CD4-positive, alpha-beta T cell treated with Interleukin-2 at 100 ng/mL for 4 hours (primary cell): ENCODE results near the gene CLASP1.
A peak's percentile ranks its signal among the peaks of the same experiment; 100 is the strongest.

ENCODE experiments used
- DNase-seq: peaks from one replicate; pipeline ENCODE4 v3.0.0-alpha.2; 2020; ENCODE audit warnings: low spot score

CLASP1 gene

DNA sequence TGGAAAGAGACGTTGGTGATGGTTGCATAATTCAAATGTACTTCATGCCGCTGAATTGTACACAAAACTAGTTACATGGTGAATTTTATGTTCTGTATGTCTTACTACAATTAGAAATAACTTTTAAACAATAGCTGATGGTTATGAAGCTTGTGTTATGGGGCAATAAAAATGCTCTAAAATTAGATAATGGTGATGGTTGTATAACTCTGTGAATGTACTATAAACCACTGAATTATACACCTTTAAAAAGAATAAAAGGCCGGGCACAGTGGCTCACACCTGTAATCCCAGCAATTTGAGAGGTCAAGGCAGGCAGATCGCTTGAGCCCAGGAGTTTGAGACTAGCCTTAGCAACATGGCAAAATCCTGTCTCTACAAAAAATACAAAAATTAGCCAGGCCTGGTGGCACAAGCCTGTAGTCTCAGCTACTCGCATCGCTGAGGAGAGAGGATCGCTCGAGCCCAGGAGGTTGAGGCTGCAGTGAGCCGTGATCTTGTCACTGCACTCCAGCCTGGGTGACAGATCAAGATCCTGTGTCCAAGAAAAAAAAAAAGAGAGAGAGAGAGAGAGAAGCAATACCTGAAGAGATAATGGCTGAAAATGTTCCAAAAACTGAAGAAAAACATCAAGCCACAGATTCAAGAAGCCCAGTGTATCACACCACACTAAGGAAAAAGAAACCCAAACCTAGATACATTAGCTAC is 112.3 kb downstream of the CLASP1 start:
- no peak for DNase-seq

DNA sequence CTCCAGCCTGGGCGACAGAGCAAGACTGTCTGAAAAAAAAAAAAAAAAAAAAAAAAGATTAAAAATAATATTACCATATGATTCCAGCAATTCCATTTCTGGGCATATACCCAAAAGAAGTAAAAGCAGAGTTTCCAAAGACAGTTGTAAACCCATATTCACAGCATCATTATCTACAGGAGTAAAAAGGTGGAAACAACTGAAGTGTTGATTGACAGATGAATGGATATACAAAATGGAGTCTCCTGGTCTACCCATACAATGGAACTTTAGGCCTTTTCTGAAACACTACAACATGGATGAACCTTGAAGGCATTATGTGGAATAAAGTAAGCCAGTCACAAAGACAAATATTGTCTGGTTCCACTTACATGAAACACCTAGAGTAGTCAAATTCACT is 112.9 kb downstream of the CLASP1 start:
- DNase-seq, result no peak

DNA sequence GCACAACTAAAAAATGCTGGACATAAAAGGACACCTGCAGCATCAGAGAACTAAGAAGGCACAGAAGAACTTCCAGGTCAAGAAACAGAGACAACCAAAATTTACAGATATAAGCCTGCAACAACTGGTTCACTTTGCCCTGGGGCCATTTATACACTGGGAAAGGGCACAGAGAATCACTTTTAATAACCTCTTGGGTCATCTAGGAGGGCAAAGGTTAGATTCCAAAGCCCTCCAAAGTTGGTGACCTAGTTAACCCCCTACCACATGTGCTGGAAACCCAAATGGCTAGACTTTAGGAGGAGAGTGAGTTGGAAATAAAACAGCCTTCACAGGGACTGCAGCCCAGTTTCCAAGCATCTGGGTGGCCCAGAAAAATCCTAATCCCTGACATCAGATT is 115.3 kb downstream of the CLASP1 start:
- no peak for DNase-seq

DNA sequence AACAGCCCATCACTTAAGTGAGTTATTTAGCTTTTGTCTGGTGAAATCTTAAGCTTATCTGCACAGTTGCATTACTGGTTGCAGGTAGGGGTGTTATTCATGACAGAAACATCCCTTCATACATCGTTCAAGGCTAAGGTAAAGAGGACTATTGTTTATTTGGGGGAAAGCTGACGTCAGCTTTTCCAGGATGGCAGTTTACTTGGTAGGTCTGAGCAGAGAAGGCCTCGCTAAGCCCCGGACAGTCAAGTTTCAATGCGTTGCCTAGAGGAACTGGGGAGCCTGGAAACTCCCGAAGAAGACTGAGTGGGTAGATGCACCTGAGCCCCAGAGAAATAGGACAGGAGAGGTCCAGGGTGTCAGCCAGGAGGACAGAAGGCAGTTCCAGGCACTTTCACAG is 116.4 kb downstream of the CLASP1 start:
- DNase-seq, result no peak

GRCh38 chr2:121532347-121532766 is 116.9 kb downstream of the CLASP1 start:
- no peak for DNase-seq

DNA sequence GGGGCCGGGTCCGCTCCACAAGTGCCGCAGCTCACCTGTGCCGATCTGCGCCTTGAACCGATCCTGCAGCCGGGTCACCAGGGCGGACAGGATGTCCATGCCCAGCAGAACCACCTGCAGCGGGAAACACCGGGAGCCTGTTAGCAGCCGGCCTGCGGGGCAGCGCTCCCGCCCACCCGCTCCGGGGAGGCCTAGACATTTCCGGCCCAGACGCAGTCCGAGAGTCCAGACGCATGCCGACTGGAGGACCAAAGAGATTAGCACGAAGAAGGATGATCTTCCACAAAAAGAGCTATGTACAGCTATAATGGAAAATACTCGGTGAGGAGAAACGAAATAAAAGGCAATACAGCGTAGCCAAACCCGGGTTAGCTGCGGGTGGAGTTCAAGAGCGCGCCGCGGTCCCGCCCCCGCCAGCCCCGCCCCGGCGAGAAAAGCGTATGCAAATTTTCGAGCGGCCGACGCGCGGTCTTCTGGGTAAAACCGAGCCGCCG is 119.0 kb downstream of the CLASP1 start:
- DNase-seq, result peak; percentile 82

GRCh38 chr2:121529439-121530211 is 119.6 kb downstream of the CLASP1 start:
- DNase-seq, result peak; percentile 1

- DNase-seq, result peak; percentile 14
These were observed 122.1 kb downstream of the CLASP1 start for GRCh38 chr2:121527009-121527682.

GRCh38 chr2:121524685-121525425 is 124.4 kb downstream of the CLASP1 start:
- DNase-seq, result no peak

GRCh38 chr2:121521359-121521758 is 127.9 kb downstream of the CLASP1 start:
- no peak for DNase-seq

DNA sequence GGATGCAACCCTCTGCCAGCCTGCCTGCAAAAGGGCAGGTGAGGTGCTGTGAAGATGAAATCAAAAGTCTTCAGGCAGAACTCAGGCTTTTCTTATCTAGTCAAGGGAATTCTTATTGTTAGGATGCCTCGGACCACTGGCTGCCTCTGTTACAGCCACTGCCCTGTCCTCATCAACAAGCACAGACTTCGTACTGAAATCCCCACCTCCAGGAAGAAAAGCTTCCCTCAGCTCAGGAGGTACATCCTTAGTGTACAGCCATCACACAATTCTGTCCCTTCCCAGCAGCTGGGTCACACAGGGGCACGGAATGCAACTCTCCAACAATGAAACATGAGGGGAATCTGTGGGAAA is 128.6 kb downstream of the CLASP1 start:
- no peak for DNase-seq

GRCh38 chr2:121519732-121520640 is 129.3 kb downstream of the CLASP1 start:
- DNase-seq, result no peak

DNA sequence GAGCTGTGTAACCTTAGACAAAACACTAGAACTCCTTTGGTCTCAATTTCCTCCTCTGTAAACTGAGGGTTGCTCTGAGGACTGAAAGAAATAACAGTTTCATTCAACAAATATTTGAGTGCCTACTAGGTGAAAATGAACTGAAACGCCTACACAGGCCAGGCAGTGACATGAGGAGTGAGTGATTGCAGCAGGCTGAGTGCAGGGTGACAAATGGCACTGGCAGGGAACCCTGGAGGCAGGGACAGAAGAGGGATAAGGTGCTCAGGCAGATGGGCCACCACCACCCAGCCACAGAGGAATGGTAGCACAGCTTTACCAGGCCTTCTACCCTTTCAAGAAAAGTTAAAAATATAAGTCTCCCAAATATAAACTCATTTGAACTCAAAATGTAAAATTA is 130.1 kb downstream of the CLASP1 start:
- DNase-seq, result no peak

GRCh38 chr2:121513597-121514333 is 135.5 kb downstream of the CLASP1 start:
- no peak for DNase-seq

- DNase-seq, result no peak
These were observed 138.4 kb downstream of the CLASP1 start for GRCh38 chr2:121510857-121511256.

DNA sequence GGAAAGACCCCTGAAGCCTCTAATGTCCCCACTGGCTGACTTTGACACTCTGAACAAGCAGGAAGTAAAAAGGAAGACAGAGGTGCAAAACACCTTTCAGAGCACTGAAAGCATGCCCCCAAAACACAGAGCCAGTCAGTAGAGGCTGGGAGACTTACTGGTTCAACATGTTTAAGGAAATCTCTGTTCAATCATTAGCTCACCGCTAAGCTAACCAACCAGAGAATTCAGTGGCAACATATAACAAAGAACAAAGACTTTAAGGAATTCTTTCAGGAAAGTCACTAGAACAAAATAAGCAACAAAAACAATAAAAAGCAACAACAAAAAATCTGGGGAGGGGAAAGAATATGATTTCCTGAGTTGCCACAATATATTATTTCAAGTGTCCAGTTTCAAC is 142.6 kb downstream of the CLASP1 start:
- DNase-seq, result no peak

DNA sequence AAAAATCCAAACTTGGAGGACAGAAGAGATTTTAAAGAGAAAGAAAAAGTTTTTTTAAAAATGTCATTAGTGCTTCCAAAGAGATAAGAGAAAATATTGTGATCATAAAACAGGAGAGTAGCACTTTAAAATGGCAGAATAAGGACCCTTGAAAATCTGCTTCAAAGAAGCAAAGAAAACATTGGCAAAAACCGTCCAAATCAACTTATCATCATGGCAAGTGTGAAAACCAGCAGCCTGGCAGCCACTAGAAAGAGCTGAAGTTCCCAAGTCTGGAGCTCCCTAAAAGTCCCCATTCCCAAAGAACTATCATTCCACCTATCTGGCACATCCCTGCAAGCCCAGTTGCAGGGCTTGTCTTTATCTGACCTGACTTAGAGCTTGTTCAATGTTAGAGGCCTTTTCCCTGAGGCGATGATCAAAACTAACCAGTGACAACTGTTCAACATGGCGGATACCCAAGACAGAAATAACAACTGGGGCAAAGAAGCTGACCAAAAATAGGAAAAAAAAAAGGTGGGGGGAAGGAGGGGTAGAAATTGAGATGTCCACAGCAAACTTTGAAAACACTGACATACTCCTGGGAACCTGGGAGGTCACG is 143.2 kb downstream of the CLASP1 start:
- no peak for DNase-seq

DNA sequence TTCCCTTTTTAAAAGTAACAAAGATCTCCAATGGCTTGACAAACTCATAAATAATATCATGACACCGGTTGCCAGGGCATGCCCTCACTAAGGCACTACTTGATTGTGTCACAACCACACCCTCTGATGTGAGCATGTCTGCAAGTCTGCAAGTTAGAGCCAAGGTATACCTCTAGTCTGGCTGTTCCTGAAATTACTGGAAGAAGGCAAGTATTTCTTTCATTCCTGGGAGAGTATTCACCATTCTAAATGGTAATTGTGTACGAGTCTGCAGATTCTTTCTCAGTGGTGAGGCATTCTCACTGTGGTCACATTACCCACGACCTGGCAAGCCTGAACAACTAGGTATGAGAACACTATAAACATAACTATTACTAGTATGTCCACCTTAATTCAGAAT is 144.3 kb downstream of the CLASP1 start:
- no peak for DNase-seq

- DNase-seq, result no peak
These were observed 144.9 kb downstream of the CLASP1 start for GRCh38 chr2:121504316-121504715.

GRCh38 chr2:121502781-121503180 is 146.5 kb downstream of the CLASP1 start:
- DNase-seq, result no peak
